Measurements from ENCODE around the gene EHD1. TPM values are rescaled to one million over a fixed set of nuclear protein-coding genes. Genes with fewer than 3 reads are reported as not detected.

EHD1 gene
- total and polyA plus RNA-seq, 9 of the 15 experiments (the other 6 are each of a cell fraction or from before 2014, with no cell fraction given), result 0.46 to 65.0 (median 16.4) TPM

GRCh38 chr11:64870176-64870892 lies 8.1 kb downstream of the EHD1 start (continued):
- TF ChIP-seq MYNN (IDR thresholded peaks at IDR 0.05) (peak; percentile 78; the same call in 1 of the 2 replicates), MYNN (CRISPR knock-in tag; IDR thresholded peaks at IDR 0.05) (no peak), HDAC3 (IDR thresholded peaks at IDR 0.05; ENCODE audit: borderline replicate concordance, partially characterized antibody) (no peak), SIN3B (IDR thresholded peaks at IDR 0.05; ENCODE audit: low read depth) (no peak), ELF4 (CRISPR knock-in tag; IDR thresholded peaks at IDR 0.05) (no peak), BRF1 (IDR thresholded peaks at IDR 0.05; ENCODE audit: borderline replicate concordance, extremely low read depth, insufficient read length) (no peak), BMI1 (IDR thresholded peaks at IDR 0.05; ENCODE audit: low read length) (no peak), ZNF263 (CRISPR knock-in tag; IDR thresholded peaks at IDR 0.05; ENCODE audit: borderline replicate concordance) (no peak; the same call in 1 of the 2 replicates), NR0B1 (IDR thresholded peaks at IDR 0.05; ENCODE audit: partially characterized antibody) (no peak), TRIM24 (IDR thresholded peaks at IDR 0.05) (no peak), OTX1 (CRISPR knock-in tag; IDR thresholded peaks at IDR 0.05) (no peak), ARID4B (CRISPR knock-in tag; IDR thresholded peaks at IDR 0.05) (0 out of 2 replicates have a peak, but pooled peaks have one; percentile 38), NR3C1 (CRISPR knock-in tag; IDR thresholded peaks at IDR 0.05) (no peak), LARP7 (IDR thresholded peaks at IDR 0.05) (no peak), MNT (conservative IDR thresholded peaks at IDR 0.05) (peak in 1 of 2 experiments; percentile 46; a peak in 1 of 4 replicates), ZNF311 (CRISPR knock-in tag; IDR thresholded peaks at IDR 0.05) (no peak), SAP30 (IDR thresholded peaks at IDR 0.05; ENCODE audit: borderline replicate concordance, insufficient read depth, low read depth, low read length, poor library complexity, severe bottlenecking) (peak; percentile 23), MAFG (tag; conservative IDR thresholded peaks at IDR 0.05) (peak; percentile 54; the same call in 1 of the 2 replicates), ETV1 (tag; conservative IDR thresholded peaks at IDR 0.05; ENCODE audit: low read depth) (peak; percentile 69), RBM22 (IDR thresholded peaks at IDR 0.05; ENCODE audit: low read depth, low read length, poor library complexity, severe bottlenecking) (no peak), CBX1 (IDR thresholded peaks at IDR 0.05; ENCODE audit: low read depth) (no peak)

All from K562 (cell line).